ENCODE results near the gene GLDN.
"Not testable (repeated sequence)": the region's sequence is repeated elsewhere in the genome, so short reads cannot be mapped to it uniquely, and the experiment has no call there.

GLDN gene

GRCh38 chr15:51390241-51390965, 48.9 kb downstream of the GLDN start:
- no peak for DNase-seq

GRCh38 chr15:51390966-51391422, 49.5 kb downstream of the GLDN start:
- no peak for DNase-seq

- DNase-seq, result no peak
These were observed 55.5 kb downstream of the GLDN start for GRCh38 chr15:51396921-51397320.

- DNase-seq, result no peak
These were observed 57.2 kb downstream of the GLDN start for GRCh38 chr15:51398626-51399025.

- no peak for DNase-seq
These were observed 59.8 kb downstream of the GLDN start for GRCh38 chr15:51401051-51401780.

- DNase-seq, result no peak
These were observed 60.5 kb downstream of the GLDN start for GRCh38 chr15:51401872-51402517.

GRCh38 chr15:51403072-51403878, 61.8 kb downstream of the GLDN start:
- no peak for DNase-seq

GRCh38 chr15:51403946-51404695, 62.7 kb downstream of the GLDN start:
- DNase-seq, result no peak

GRCh38 chr15:51405693-51406523, 64.5 kb downstream of the GLDN start:
- no peak for DNase-seq

GRCh38 chr15:51414256-51414860, 72.9 kb downstream of the GLDN start:
- no peak for DNase-seq

GRCh38 chr15:51416129-51416528, 74.7 kb downstream of the GLDN start:
- no peak for DNase-seq

GRCh38 chr15:51423040-51423439, 81.6 kb downstream of the GLDN start:
- DNase-seq, result not testable (repeated sequence)

- DNase-seq, result no peak
These were observed 83.3 kb downstream of the GLDN start for GRCh38 chr15:51424780-51425179.

- DNase-seq, result no peak
These were observed 84.1 kb downstream of the GLDN start for GRCh38 chr15:51425517-51426040.

GRCh38 chr15:51438526-51438925, 97.1 kb downstream of the GLDN start:
- no peak for DNase-seq

GRCh38 chr15:51443282-51443914, 101.9 kb downstream of the GLDN start:
- no peak for DNase-seq

- no peak for DNase-seq
These were observed 102.7 kb downstream of the GLDN start for GRCh38 chr15:51444112-51444511.

GRCh38 chr15:51444807-51445206, 103.4 kb downstream of the GLDN start:
- DNase-seq, result no peak

- not testable (repeated sequence) for DNase-seq
These were observed 104.7 kb downstream of the GLDN start for GRCh38 chr15:51446029-51446744.

Data from activated effector memory CD4-positive, alpha-beta T cell treated with anti-CD3 and anti-CD28 coated beads, Interleukin-2, amount 50 U/mL, for 16 hours (primary cell).